HepG2 (cell line): ENCODE results near the gene ZNRF3. TPM values are rescaled to one million over a fixed set of nuclear protein-coding genes. Genes with fewer than 3 reads are reported as not detected.

Experiments used
- HINFP ChIP-seq: sonication (generic); formaldehyde crosslinking; IDR thresholded peaks from 2 replicates; pipeline ENCODE4 v1.4.0; 2020; ENCODE audit warnings: low read depth, mild to moderate bottlenecking, missing genetic modification reagents
- KAT7 ChIP-seq: IDR thresholded peaks from 2 replicates; pipeline ENCODE4 v1.6.1; 2018; ENCODE audit warnings: borderline replicate concordance, missing compliant biosample characterization
- KLF16 ChIP-seq, 2 experiments: sonication (generic) in 1 of 2; formaldehyde crosslinking in 1 of 2; IDR thresholded peaks; 2 replicates each; pipeline versions ENCODE4 v1.6.1 to v1.8.0; 2016 to 2023; ENCODE audit warnings: missing genetic modification reagents in 2 of 2, missing compliant biosample characterization in 1 of 2
- KLF6 ChIP-seq: IDR thresholded peaks from 2 replicates; pipeline ENCODE4 v1.8.0; 2016; ENCODE audit warnings: missing biosample characterization, missing genetic modification reagents
- MTF1 ChIP-seq: sonication (generic); formaldehyde crosslinking; IDR thresholded peaks from 2 replicates; pipeline ENCODE4 v1.5.0; 2020; ENCODE audit warnings: missing genetic modification reagents
- POGZ ChIP-seq: sonication (generic); formaldehyde crosslinking; IDR thresholded peaks from 2 replicates; pipeline ENCODE4 v1.4.0; 2020; ENCODE audit warnings: mild to moderate bottlenecking, missing genetic modification reagents
- POLR2A ChIP-seq, 2 experiments: IDR thresholded peaks; 2 replicates each; pipeline ENCODE4 v1.6.1; 2011; ENCODE audit warnings: low read depth in 2 of 2, low read length in 2 of 2, mild to moderate bottlenecking in 1 of 2, moderate library complexity in 1 of 2; ENCODE audit not compliant: insufficient read depth in 1 of 2
- TFDP1 ChIP-seq: IDR thresholded peaks from 2 replicates; pipeline ENCODE4 v1.6.1; 2016; ENCODE audit warnings: missing compliant biosample characterization, missing genetic modification reagents, borderline replicate concordance
- YY1 ChIP-seq: IDR thresholded peaks from 2 replicates; pipeline ENCODE4 v1.6.1; 2011; ENCODE audit warnings: low read length, low read depth, moderate library complexity, mild to moderate bottlenecking; ENCODE audit not compliant: insufficient read depth, insufficient replicate concordance
- ZBTB10 ChIP-seq: sonication (generic); formaldehyde crosslinking; IDR thresholded peaks from 2 replicates; pipeline ENCODE4 v1.4.0; 2020; ENCODE audit warnings: missing genetic modification reagents, borderline replicate concordance
- ZFP1 ChIP-seq: IDR thresholded peaks from 2 replicates; pipeline ENCODE4 v1.6.1; 2016
- ZNF543 ChIP-seq: sonication (generic); formaldehyde crosslinking; IDR thresholded peaks from 2 replicates; pipeline ENCODE4 v1.4.0; 2020; ENCODE audit warnings: mild to moderate bottlenecking, missing genetic modification reagents
- ZNF609 ChIP-seq: sonication (generic); formaldehyde crosslinking; IDR thresholded peaks from 2 replicates; pipeline ENCODE4 v1.4.0; 2020; ENCODE audit warnings: mild to moderate bottlenecking, missing genetic modification reagents, borderline replicate concordance
- ZNF629 ChIP-seq: sonication (generic); formaldehyde crosslinking; conservative IDR thresholded peaks from 2 replicates; pipeline ENCODE4 v1.5.0; 2020; ENCODE audit warnings: missing genetic modification reagents
- ZNF639 ChIP-seq: conservative IDR thresholded peaks from 2 replicates; pipeline ENCODE4 v1.6.1; 2018; ENCODE audit warnings: missing genetic modification reagents
- ZXDC ChIP-seq: sonication (generic); formaldehyde crosslinking; IDR thresholded peaks from 2 replicates; pipeline ENCODE4 v1.5.0; 2020; ENCODE audit warnings: mild to moderate bottlenecking, missing genetic modification reagents
- polyA plus RNA-seq, 8 experiments: library from polyadenylated mRNA; depleted of rRNA in 3 of 8; stranded (reverse) in 7 of 8; unstranded in 1 of 8; fragments of >200 nt; fragmentation: Illumina TruSeq in 4 of 8; extraction: Trizol in 4 of 8; gene quantifications; 2 replicates each; pipeline versions ENCODE4 v1.2.1 to v1.2.3, GENCODE V29; 2011 to 2016; ENCODE audit warnings: low read depth in 4 of 8, missing spikeins in 1 of 8, mixed read lengths in 1 of 8; ENCODE audit not compliant: insufficient read depth in 1 of 8
- total RNA-seq, 5 experiments: library from RNA; depleted of rRNA; stranded (reverse); fragments of >200 nt; fragmentation: Illumina TruSeq; extraction: Trizol; gene quantifications; 2 replicates each; pipeline ENCODE4 v1.2.3, GENCODE V29; 2016; ENCODE audit warnings: low read depth in 1 of 5

ZNRF3 gene
- total and polyA plus RNA-seq, 2 of the 13 experiments (the other 11 are each of a cell fraction or from before 2014, with no cell fraction given): 20.3 to 36.7 TPM

- TF ChIP-seq ZNF609 (CRISPR knock-in tag): 0 out of 2 replicates have a peak, but pooled peaks have one; percentile 9
- no peak for TF ChIP-seq KLF6 (CRISPR knock-in tag)
- 0 out of 2 replicates have a peak, but pooled peaks have one; percentile 16 for TF ChIP-seq HINFP (CRISPR knock-in tag)
- no peak for TF ChIP-seq ZNF639 (CRISPR knock-in tag)
- no peak for TF ChIP-seq KAT7 (CRISPR knock-in tag)
- no peak for TF ChIP-seq ZNF629 (CRISPR knock-in tag)
- 0 out of 2 replicates have a peak, but pooled peaks have one; percentile 11 for TF ChIP-seq POGZ (CRISPR knock-in tag)
- no peak for TF ChIP-seq ZXDC (CRISPR knock-in tag)
- TF ChIP-seq YY1: no peak
- TF ChIP-seq ZFP1 (CRISPR knock-in tag): no peak
- no peak for TF ChIP-seq POLR2A (IDR thresholded peaks at IDR 0.05; ENCODE audit: insufficient read depth in 1 of 2, low read depth in 2 of 2, low read length in 2 of 2)
- TF ChIP-seq MTF1: no peak
- TF ChIP-seq ZBTB10: no peak
- 0 out of 4 replicates have a peak, but pooled peaks of 1 of the 2 experiments have one; percentile 2 for TF ChIP-seq KLF16 (CRISPR knock-in tag; IDR thresholded peaks at IDR 0.05)
- TF ChIP-seq ZNF543 (CRISPR knock-in tag): peak; percentile 29; the same call in 1 of the 2 replicates
- no peak for TF ChIP-seq TFDP1 (CRISPR knock-in tag)
Measured at GRCh38 chr22:28882545-28882877, 861 bp upstream of the ZNRF3 start (continued).
